Neural cell (in vitro differentiated cells): ENCODE data around the gene CTAGE8. TPM values are rescaled to one million over a fixed set of nuclear protein-coding genes. Genes with fewer than 3 reads are reported as not detected.
"Not testable (repeated sequence)": the region's sequence is repeated elsewhere in the genome, so short reads cannot be mapped to it uniquely, and the experiment has no call there.

Source experiments
- H2AFZ ChIP-seq: fragments of 200-600, 300-800 bp; sonication (generic), shearing (Covaris generic); 2 replicates; pipeline ENCODE4 v1.6.0; 2014; ENCODE audit warnings: low read depth, mild to moderate bottlenecking, antibody characterized with exemption, low read length, moderate library complexity
- H3F3A ChIP-seq: fragments of 200-600 bp; shearing (Covaris generic); 2 replicates; pipeline ENCODE4 v1.6.1; 2016; ENCODE audit warnings: mild to moderate bottlenecking, moderate library complexity, mixed read lengths, antibody characterized with exemption, low read length; ENCODE audit not compliant: insufficient read depth, poor library complexity, severe bottlenecking
- H3K27ac ChIP-seq: fragments of 200-600, 300-800 bp; sonication (generic), shearing (Covaris generic); 2 replicates; pipeline ENCODE4 v1.5.1; 2014; ENCODE audit warnings: mild to moderate bottlenecking, low read length, moderate library complexity
- H3K27me3 ChIP-seq: fragments of 300-800, 200-600 bp; sonication (generic), shearing (Covaris generic); 2 replicates; pipeline ENCODE4 v1.6.0; 2014; ENCODE audit warnings: mild to moderate bottlenecking, low read depth, low read length, moderate library complexity; ENCODE audit not compliant: insufficient read depth
- H3K36me3 ChIP-seq: fragments of 300-800, 200-600 bp; sonication (generic), shearing (Covaris generic); 2 replicates; pipeline ENCODE4 v1.5.1; 2014; ENCODE audit warnings: mild to moderate bottlenecking, antibody characterized with exemption, low read length, moderate library complexity; ENCODE audit not compliant: insufficient read depth
- H3K4me2 ChIP-seq: fragments of 300-800, 200-600 bp; sonication (generic), shearing (Covaris generic); 2 replicates; pipeline ENCODE4 v1.6.0; 2014; ENCODE audit warnings: mild to moderate bottlenecking, low read length
- H3K4me3 ChIP-seq: fragments of 300-800, 200-600 bp; sonication (generic), shearing (Covaris generic); 2 replicates; pipeline ENCODE4 v1.5.1; 2014; ENCODE audit warnings: mild to moderate bottlenecking, low read length, moderate library complexity
- H3K79me2 ChIP-seq: fragments of 200-600 bp; shearing (Covaris generic); replicated peaks from 2 replicates; pipeline ENCODE4 v1.6.0; 2014; ENCODE audit warnings: mild to moderate bottlenecking, low read length, moderate library complexity; ENCODE audit not compliant: insufficient read depth
- H3K9ac ChIP-seq: fragments of 300-800, 200-600 bp; sonication (generic), shearing (Covaris generic); 2 replicates; pipeline ENCODE4 v1.6.1; 2016; ENCODE audit warnings: mild to moderate bottlenecking, low read length, mixed read lengths
- H3K9me2 ChIP-seq: fragments of 200-600 bp; shearing (Covaris generic); 2 replicates; pipeline ENCODE4 v1.6.1; 2016; ENCODE audit warnings: mild to moderate bottlenecking, low read length, mixed read lengths; ENCODE audit not compliant: insufficient read depth
- H3K9me3 ChIP-seq: fragments of 200-600, 300-800 bp; sonication (generic), shearing (Covaris generic); 2 replicates; pipeline ENCODE4 v1.6.1; 2016; ENCODE audit warnings: mild to moderate bottlenecking, mixed run types, low read length, moderate library complexity, mixed read lengths
- H4K20me1 ChIP-seq: fragments of 200-600 bp; shearing (Covaris generic); 2 replicates; pipeline ENCODE4 v1.6.1; 2016; ENCODE audit warnings: mild to moderate bottlenecking, mixed run types; ENCODE audit not compliant: insufficient read depth
- polyA plus RNA-seq: library from polyadenylated mRNA; depleted of rRNA; stranded (reverse); fragments of >200 nt; gene quantifications from 2 replicates; pipeline ENCODE4 v1.2.3, GENCODE V29; 2014

Gene CTAGE8
- polyA plus RNA-seq, 1 donor from 2014 or later = not detected

GRCh38 chr7:144226866-144227265, 42.2 kb downstream of the CTAGE8 start:
- H3K9ac ChIP-seq, H3F3A ChIP-seq, H3K4me2 ChIP-seq, H3K27me3 ChIP-seq, H3K79me2 ChIP-seq, H3K9me2 ChIP-seq, H3K27ac ChIP-seq, H2AFZ ChIP-seq, H3K4me3 ChIP-seq, H3K9me3 ChIP-seq, H4K20me1 ChIP-seq, H3K36me3 ChIP-seq: not testable (repeated sequence)

- not testable (repeated sequence) for H3K79me2 ChIP-seq, H3K4me2 ChIP-seq, H3K27ac ChIP-seq, H3K27me3 ChIP-seq, H2AFZ ChIP-seq, H3K9ac ChIP-seq, H3K9me2 ChIP-seq, H3K36me3 ChIP-seq, H4K20me1 ChIP-seq, H3F3A ChIP-seq, H3K4me3 ChIP-seq, H3K9me3 ChIP-seq
Measured at GRCh38 chr7:144223675-144224074, 45.4 kb downstream of the CTAGE8 start.

GRCh38 chr7:144220531-144220930, 48.6 kb downstream of the CTAGE8 start:
- H3K9ac ChIP-seq, H2AFZ ChIP-seq, H3K36me3 ChIP-seq, H3K9me2 ChIP-seq, H3K79me2 ChIP-seq, H3K4me2 ChIP-seq, H3K27me3 ChIP-seq, H3F3A ChIP-seq, H3K4me3 ChIP-seq, H3K9me3 ChIP-seq, H3K27ac ChIP-seq, H4K20me1 ChIP-seq: not testable (repeated sequence)

GRCh38 chr7:144219149-144219548, 49.9 kb downstream of the CTAGE8 start:
- H2AFZ ChIP-seq, H4K20me1 ChIP-seq, H3K27me3 ChIP-seq, H3K4me2 ChIP-seq, H3F3A ChIP-seq, H3K36me3 ChIP-seq, H3K27ac ChIP-seq, H3K9ac ChIP-seq, H3K79me2 ChIP-seq, H3K9me2 ChIP-seq, H3K4me3 ChIP-seq, H3K9me3 ChIP-seq: not testable (repeated sequence)

- not testable (repeated sequence) for H3K79me2 ChIP-seq, H3K9ac ChIP-seq, H3K9me2 ChIP-seq, H3K36me3 ChIP-seq, H3K4me2 ChIP-seq, H2AFZ ChIP-seq, H3K9me3 ChIP-seq, H3K27ac ChIP-seq, H4K20me1 ChIP-seq, H3K27me3 ChIP-seq, H3K4me3 ChIP-seq, H3F3A ChIP-seq
Measured at GRCh38 chr7:144218581-144218980, 50.5 kb downstream of the CTAGE8 start.

- H3F3A ChIP-seq, H3K4me2 ChIP-seq, H3K36me3 ChIP-seq, H4K20me1 ChIP-seq, H3K9me2 ChIP-seq, H2AFZ ChIP-seq, H3K4me3 ChIP-seq, H3K9ac ChIP-seq, H3K27me3 ChIP-seq, H3K79me2 ChIP-seq, H3K9me3 ChIP-seq, H3K27ac ChIP-seq: not testable (repeated sequence)
Measured at GRCh38 chr7:144217200-144217599, 51.9 kb downstream of the CTAGE8 start.

Other genes with a start within 250 kb of the CTAGE8 start
- gene OR2A5, start 220.3 kb downstream of the CTAGE8 start, polyA plus RNA-seq = not detected in 2 replicates
- not detected in 2 replicates for gene OR2A25, start 199.5 kb downstream of the CTAGE8 start, polyA plus RNA-seq
- not detected in 2 replicates for gene OR2A12, start 183.0 kb downstream of the CTAGE8 start, polyA plus RNA-seq
- not detected in 2 replicates for gene OR2A2, start 159.7 kb downstream of the CTAGE8 start, polyA plus RNA-seq
- gene OR2A14, start 146.1 kb downstream of the CTAGE8 start, polyA plus RNA-seq = not detected in 2 replicates
- not detected in 2 replicates for gene CTAGE4, start 85.8 kb downstream of the CTAGE8 start, polyA plus RNA-seq
- not detected in 2 replicates for gene ARHGEF35, start 73.5 kb downstream of the CTAGE8 start, polyA plus RNA-seq
- gene OR2A42, start 29.7 kb downstream of the CTAGE8 start, polyA plus RNA-seq = not detected in 2 replicates
- not detected in 2 replicates for gene OR2A7, start 4.5 kb downstream of the CTAGE8 start, polyA plus RNA-seq
- not detected in 2 replicates for gene OR2A1, start 43.1 kb upstream of the CTAGE8 start, polyA plus RNA-seq
- gene ARHGEF5, start 86.1 kb upstream of the CTAGE8 start, polyA plus RNA-seq = not detected in 2 replicates
- not detected in 2 replicates for gene NOBOX, start 134.4 kb upstream of the CTAGE8 start, polyA plus RNA-seq